OCI-LY7 (cell line): ENCODE results near the gene RPA1. TPM values are rescaled to one million over a fixed set of nuclear protein-coding genes. Genes with fewer than 3 reads are reported as not detected.
A peak's percentile ranks its signal among the peaks of the same experiment; 100 is the strongest.

Experiments
- BruUV-seq: library from RNA; stranded (reverse); fragments of 400-500 nt; replicated peaks from 2 replicates; lab custom pipeline; 2021; lab: Mats Ljungman, UMichigan
- CTCF ChIA-PET: fragments of 300-600 bp; sonication (Branson Sonifier 250); formaldehyde crosslinking; loops from one replicate; lab custom pipeline; 2022; ENCODE audit warnings: antibody characterized with exemption; ENCODE audit not compliant: unreplicated experiment; lab: Charles Lee
- POLR2A ChIA-PET: fragments of 300-600 bp; sonication (Branson Sonifier 250); formaldehyde crosslinking; loops from one replicate; lab custom pipeline; 2022; ENCODE audit warnings: antibody characterized with exemption; lab: Charles Lee
- DNase-seq: peaks from one replicate; pipeline ENCODE4 v3.0.0-alpha.2; 2015; ENCODE audit warnings: low spot score
- H2AFZ ChIP-seq: fragments of 200-600 bp; sonication (generic), shearing (Covaris generic); 2 replicates; pipeline ENCODE4 v1.6.1; 2014; ENCODE audit warnings: mild to moderate bottlenecking, antibody characterized with exemption, low read length, moderate library complexity
- H3K27ac ChIP-seq: fragments of 200-600 bp; sonication (generic); 2 replicates; pipeline ENCODE4 v1.5.1; 2014; ENCODE audit warnings: mixed run types, low read depth, mild to moderate bottlenecking, moderate library complexity, low read length, inconsistent platforms; ENCODE audit not compliant: poor library complexity, severe bottlenecking
- H3K36me3 ChIP-seq: fragments of 200-600 bp; sonication (generic); 2 replicates; pipeline ENCODE4 v1.6.1; 2014; ENCODE audit warnings: mild to moderate bottlenecking, antibody characterized with exemption, low read length, moderate library complexity, mixed read lengths; ENCODE audit not compliant: insufficient read depth
- H3K4me1 ChIP-seq: fragments of 200-600 bp; sonication (generic); 2 replicates; pipeline ENCODE4 v1.5.1; 2014; ENCODE audit warnings: mild to moderate bottlenecking, low read length; ENCODE audit not compliant: insufficient read depth, poor library complexity, severe bottlenecking
- H3K4me2 ChIP-seq: fragments of 200-600 bp; sonication (generic); 2 replicates; pipeline ENCODE4 v1.6.1; 2014; ENCODE audit warnings: mild to moderate bottlenecking, low read length
- H3K4me3 ChIP-seq: fragments of 200-600 bp; sonication (generic); 2 replicates; pipeline ENCODE4 v1.5.1; 2014; ENCODE audit warnings: mild to moderate bottlenecking, low read depth, low read length; ENCODE audit not compliant: poor library complexity, severe bottlenecking
- H3K79me2 ChIP-seq: fragments of 200-600 bp; sonication (generic); 2 replicates; pipeline ENCODE4 v1.6.1; 2016; ENCODE audit warnings: low read depth, mild to moderate bottlenecking, low read length, moderate library complexity, mixed read lengths; ENCODE audit not compliant: insufficient read depth
- H3K9me2 ChIP-seq: fragments of 200-600 bp; sonication (generic); 2 replicates; pipeline ENCODE4 v1.6.1; 2016; ENCODE audit warnings: mild to moderate bottlenecking, low read length, mixed read lengths; ENCODE audit not compliant: insufficient read depth
- H3K9me3 ChIP-seq: fragments of 200-600 bp; sonication (generic); 2 replicates; pipeline ENCODE4 v1.6.1; 2014; ENCODE audit warnings: mild to moderate bottlenecking, mixed run types, low read length, mixed read lengths
- H4K20me1 ChIP-seq: fragments of 200-600 bp; sonication (generic); 2 replicates; pipeline ENCODE4 v1.6.1; 2014; ENCODE audit warnings: mild to moderate bottlenecking, antibody characterized with exemption, low read length, moderate library complexity, mixed read lengths; ENCODE audit not compliant: insufficient read depth
- CTCF ChIP-seq: fragments of 200-600 bp; sonication (generic); conservative IDR thresholded peaks from 2 replicates; pipeline ENCODE4 v1.5.1; 2014; ENCODE audit warnings: mild to moderate bottlenecking, antibody characterized with exemption, low read length, moderate library complexity, mixed read lengths
- EZH2phosphoT487 ChIP-seq: fragments of 200-600 bp; sonication (generic); IDR thresholded peaks from 2 replicates; pipeline ENCODE4 v1.6.1; 2018; ENCODE audit warnings: low read depth, borderline replicate concordance, mild to moderate bottlenecking, mixed run types, antibody characterized with exemption, low read length, moderate library complexity, mixed read lengths
- intact Hi-C: fragments of 100-400 bp; cut with micrococcal nuclease; formaldehyde crosslinking; loops from one replicate; pipeline ENCODE4 v1.10.0; 2022; ENCODE audit not compliant: unreplicated experiment
- total RNA-seq, 2 experiments: library from RNA; depleted of rRNA in 1 of 2; stranded (reverse); fragments of >200 nt in 1 of 2; shearing (Covaris generic) in 1 of 2; gene quantifications; 2 replicates each; pipeline ENCODE4 v1.2.3, GENCODE V29; 2014 to 2022

RPA1 gene
- total RNA-seq, 2 experiments from 2014 or later, result 55.5 to 184 TPM

GRCh38 chr17:1898872-1899271, 69.1 kb downstream of the RPA1 start:
- H2AFZ ChIP-seq, result no peak overlapping the region
- no peak overlapping the region for H3K27ac ChIP-seq
- H4K20me1 ChIP-seq, result no peaks in the 10 kb centered on the region
- DNase-seq, result no peak
- no peak overlapping the region for H3K4me2 ChIP-seq
- H3K4me3 ChIP-seq, result no peak overlapping the region
- no peaks in the 10 kb centered on the region for H3K9me3 ChIP-seq
- no peaks in the 10 kb centered on the region for H3K9me2 ChIP-seq
- CTCF ChIA-PET, result no interaction called here
- intact Hi-C loops, result no loop called here
- H3K36me3 ChIP-seq, result peaks cover 57% of the 10 kb centered on the region
- TF ChIP-seq CTCF (no peak), EZH2phosphoT487 (no peak)
- peaks cover 12% of the 10 kb centered on the region for H3K4me1 ChIP-seq
- BruUV-seq, result no TSS peak
- no peaks in the 10 kb centered on the region for H3K79me2 ChIP-seq
- POLR2A ChIA-PET, result no interaction called here

GRCh38 chr17:1899403-1900000, 69.7 kb downstream of the RPA1 start:
- H3K9me3 ChIP-seq, result no peaks in the 10 kb centered on the region
- BruUV-seq, result no TSS peak
- H2AFZ ChIP-seq, result no peak overlapping the region
- DNase-seq, result no peak
- intact Hi-C loops, result no loop called here
- no peaks in the 10 kb centered on the region for H4K20me1 ChIP-seq
- POLR2A ChIA-PET, result no interaction called here
- peaks cover 18% of the 10 kb centered on the region for H3K4me1 ChIP-seq
- no peaks in the 10 kb centered on the region for H3K79me2 ChIP-seq
- no peak overlapping the region for H3K27ac ChIP-seq
- CTCF ChIA-PET, result no interaction called here
- no peak for TF ChIP-seq EZH2phosphoT487
- TF ChIP-seq CTCF, result peak; percentile 52; the same call in 1 of the 2 replicates
- no peaks in the 10 kb centered on the region for H3K9me2 ChIP-seq
- H3K4me3 ChIP-seq, result no peak overlapping the region
- no peak overlapping the region for H3K4me2 ChIP-seq
- H3K36me3 ChIP-seq, result peaks cover 51% of the 10 kb centered on the region
